Endodermal cell (in vitro differentiated cells): ENCODE measurements around the gene DRAXIN. TPM values are rescaled to one million over a fixed set of nuclear protein-coding genes. Genes with fewer than 3 reads are reported as not detected.
A peak's percentile ranks its signal among the peaks of the same experiment; 100 is the strongest.

Source experiments
- DNase-seq: peaks from one replicate; pipeline ENCODE4 v3.0.0-alpha.2; 2017
- H3K27ac ChIP-seq: 2 replicates; pipeline ENCODE4 v1.5.1; 2013; ENCODE audit warnings: mild to moderate bottlenecking, low read depth, low read length, moderate library complexity
- H3K27me3 ChIP-seq: 2 replicates; pipeline ENCODE4 v1.6.1; 2013; ENCODE audit warnings: mild to moderate bottlenecking, low read length, moderate library complexity; ENCODE audit not compliant: insufficient read depth, control insufficient read depth, poor library complexity, severe bottlenecking
- H3K36me3 ChIP-seq: 2 replicates; pipeline ENCODE4 v1.7.0; 2013; ENCODE audit warnings: mild to moderate bottlenecking, low read length, moderate library complexity; ENCODE audit not compliant: control insufficient read depth, insufficient read depth
- H3K4me1 ChIP-seq: one replicate; pipeline ENCODE4 v1.7.0; 2013; ENCODE audit warnings: low read length; ENCODE audit not compliant: control insufficient read depth, insufficient read depth
- H3K4me3 ChIP-seq: 2 replicates; pipeline ENCODE4 v1.5.1; 2013; ENCODE audit warnings: mild to moderate bottlenecking, low read length, moderate library complexity
- H3K9ac ChIP-seq: 2 replicates; pipeline ENCODE4 v1.6.1; 2013; ENCODE audit warnings: mild to moderate bottlenecking, low read length, moderate library complexity; ENCODE audit not compliant: poor library complexity, severe bottlenecking; ENCODE audit errors: extremely low read depth
- H3K9me3 ChIP-seq: 2 replicates; pipeline ENCODE4 v1.6.1; 2013; ENCODE audit warnings: mild to moderate bottlenecking, low read length, moderate library complexity; ENCODE audit not compliant: control insufficient read depth
- H3K27ac Mint-ChIP-seq: 2 replicates; pipeline ENCODE4 v1.8.0; 2020; ENCODE audit warnings: mixed read lengths
- H3K27me3 Mint-ChIP-seq: 2 replicates; pipeline ENCODE4 v1.8.0; 2021; ENCODE audit warnings: mild to moderate bottlenecking, mixed read lengths; ENCODE audit not compliant: insufficient read depth
- H3K36me3 Mint-ChIP-seq: 2 replicates; pipeline ENCODE4 v1.8.0; 2020; ENCODE audit warnings: low read depth, mixed read lengths
- H3K4me1 Mint-ChIP-seq: 2 replicates; pipeline ENCODE4 v1.8.0; 2020; ENCODE audit warnings: mixed read lengths
- H3K4me3 Mint-ChIP-seq: 2 replicates; pipeline ENCODE4 v1.8.0; 2020; ENCODE audit warnings: mild to moderate bottlenecking, moderate library complexity, mixed read lengths
- H3K9me3 Mint-ChIP-seq: 2 replicates; pipeline ENCODE4 v1.8.0; 2020; ENCODE audit warnings: mild to moderate bottlenecking, mixed read lengths
- WGBS, 2 experiments: methylation state at CpG; one replicate each; pipeline versions ENCODE4 v1.1.5 to v1.1.7; 2013; ENCODE audit warnings: missing lambda C conversion rate in 2 of 2, mixed read lengths in 1 of 2; ENCODE audit not compliant: insufficient coverage in 1 of 2, insufficient read length in 1 of 2; 5-methylcytosine and 5-hydroxymethylcytosine counted together
- total RNA-seq, 2 donors: library from RNA; stranded (reverse); fragmentation: NEBNext Ultra II Directional in 1 of 2; extraction: Animal tissue kit (Norgen Biotek cat#: 25700) in 1 of 2; gene quantifications; 2 replicates in 1 of 2; 3 replicates in 1 of 2; pipeline ENCODE4 v1.2.1, GENCODE V29; 2021
- TF ChIP-seq, protein P1 (sequence below): fragments of 200-600 bp; sonication (generic); conservative IDR thresholded peaks from 2 replicates; pipeline ENCODE4 v1.5.0; 2021; ENCODE audit warnings: antibody characterized with exemption, mild to moderate bottlenecking

The DRAXIN gene
- total RNA-seq, 2 donors from 2014 or later: 5.4 to 6.0 TPM

DNA sequence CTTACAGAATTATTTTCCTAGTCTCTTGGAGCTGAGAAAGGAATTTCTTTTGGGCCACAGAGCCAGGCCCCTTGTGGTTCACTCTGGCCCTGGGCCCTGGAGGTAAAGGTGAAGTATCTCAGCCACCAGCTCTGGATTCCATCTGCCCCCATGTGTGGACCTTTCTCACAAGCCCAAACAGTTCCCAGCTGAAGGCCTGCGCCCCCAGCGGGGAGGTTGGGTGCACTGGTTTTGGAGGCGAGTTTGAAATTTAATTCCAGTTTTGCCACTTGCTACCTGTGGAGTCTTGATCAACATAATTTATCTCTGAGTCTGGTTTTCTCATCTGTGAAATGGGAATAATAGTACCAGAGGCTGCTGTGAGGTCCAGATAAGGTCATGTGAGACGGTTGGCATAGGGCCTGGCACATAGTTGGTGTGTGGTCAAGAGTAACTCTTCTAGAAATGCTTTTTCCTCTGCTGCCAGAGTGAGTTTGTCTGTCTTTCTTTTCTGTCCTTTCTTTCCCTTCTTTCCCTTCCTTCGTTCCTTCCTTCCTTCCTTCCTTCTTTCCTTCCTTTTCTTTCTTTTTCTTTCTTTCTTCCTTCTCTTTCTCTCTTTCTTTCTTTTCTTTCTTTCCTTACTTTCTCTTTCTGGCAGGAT, 50.5 kb downstream of the DRAXIN start:
- TF ChIP-seq, protein P1, sequence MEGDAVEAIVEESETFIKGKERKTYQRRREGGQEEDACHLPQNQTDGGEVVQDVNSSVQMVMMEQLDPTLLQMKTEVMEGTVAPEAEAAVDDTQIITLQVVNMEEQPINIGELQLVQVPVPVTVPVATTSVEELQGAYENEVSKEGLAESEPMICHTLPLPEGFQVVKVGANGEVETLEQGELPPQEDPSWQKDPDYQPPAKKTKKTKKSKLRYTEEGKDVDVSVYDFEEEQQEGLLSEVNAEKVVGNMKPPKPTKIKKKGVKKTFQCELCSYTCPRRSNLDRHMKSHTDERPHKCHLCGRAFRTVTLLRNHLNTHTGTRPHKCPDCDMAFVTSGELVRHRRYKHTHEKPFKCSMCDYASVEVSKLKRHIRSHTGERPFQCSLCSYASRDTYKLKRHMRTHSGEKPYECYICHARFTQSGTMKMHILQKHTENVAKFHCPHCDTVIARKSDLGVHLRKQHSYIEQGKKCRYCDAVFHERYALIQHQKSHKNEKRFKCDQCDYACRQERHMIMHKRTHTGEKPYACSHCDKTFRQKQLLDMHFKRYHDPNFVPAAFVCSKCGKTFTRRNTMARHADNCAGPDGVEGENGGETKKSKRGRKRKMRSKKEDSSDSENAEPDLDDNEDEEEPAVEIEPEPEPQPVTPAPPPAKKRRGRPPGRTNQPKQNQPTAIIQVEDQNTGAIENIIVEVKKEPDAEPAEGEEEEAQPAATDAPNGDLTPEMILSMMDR: peak; percentile 46
- Histone ChIP-seq H3K9ac (no peak overlapping the region), H3K27me3 (no peaks in the 10 kb centered on the region), H3K36me3 (peaks cover 5% of the 10 kb centered on the region), H3K9me3 (no peaks in the 10 kb centered on the region), H3K4me3 (no peak overlapping the region), H3K4me1 (no peaks in the 10 kb centered on the region), H3K27ac (no peak overlapping the region)
- 92 to 93% methylated on average over 5 of the region's 5 CpGs for WGBS, 2 experiments
- peak; percentile 73 for DNase-seq
- H3K27ac Mint-ChIP-seq: no peak overlapping the region
- no peak overlapping the region for H3K4me3 Mint-ChIP-seq
- H3K27me3 Mint-ChIP-seq: no peaks in the 10 kb centered on the region
- no peaks in the 10 kb centered on the region for H3K9me3 Mint-ChIP-seq
- H3K4me1 Mint-ChIP-seq: peaks cover 11% of the 10 kb centered on the region
- H3K36me3 Mint-ChIP-seq: peaks cover 22% of the 10 kb centered on the region

DNA sequence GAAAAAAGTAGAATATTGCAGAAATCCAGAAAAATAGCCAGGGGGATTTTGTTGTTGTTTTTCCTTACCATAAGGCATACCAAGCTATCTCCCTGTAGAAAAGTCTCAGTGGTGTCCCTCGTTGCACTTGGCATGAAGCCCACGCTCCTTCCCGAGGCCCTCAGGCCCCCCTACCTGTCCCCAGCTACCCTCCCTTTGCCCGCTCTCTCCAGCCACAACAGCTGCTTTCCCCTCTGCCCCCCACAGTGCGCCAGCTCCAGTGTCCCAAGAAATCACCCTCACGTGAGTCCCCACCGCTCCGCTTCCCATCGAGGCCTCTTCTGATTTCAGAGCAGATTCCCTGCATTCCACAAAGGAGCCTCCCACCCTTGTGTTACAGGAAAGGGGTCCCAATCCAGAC, 52.8 kb downstream of the DRAXIN start:
- Mint-ChIP-seq H3K27ac (no peak overlapping the region), H3K36me3 (peaks cover 34% of the 10 kb centered on the region), H3K4me3 (no peak overlapping the region)

DNA sequence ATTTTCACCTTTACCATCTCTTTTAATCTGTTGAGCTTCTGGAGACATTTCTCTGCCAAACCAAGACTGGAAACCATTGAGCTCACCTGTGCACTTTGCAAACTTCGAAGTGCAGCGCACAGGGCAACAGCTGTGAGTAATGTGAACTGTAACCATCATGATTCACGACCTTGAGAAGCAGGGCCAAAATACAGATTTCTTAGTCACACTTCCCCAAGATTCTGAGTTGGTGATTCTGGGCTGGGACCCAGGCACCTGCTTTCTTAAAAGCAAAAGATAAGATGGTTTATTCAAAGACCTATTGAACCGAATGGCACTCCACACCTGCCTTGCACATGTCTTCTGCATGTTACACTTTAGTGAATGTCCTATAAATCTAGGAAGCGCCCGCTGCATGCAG, 54.6 kb downstream of the DRAXIN start:
- Histone ChIP-seq H3K4me1 (no peaks in the 10 kb centered on the region), H3K9me3 (no peaks in the 10 kb centered on the region), H3K36me3 (peaks cover 5% of the 10 kb centered on the region), H3K27ac (no peak overlapping the region), H3K27me3 (no peaks in the 10 kb centered on the region), H3K4me3 (no peak overlapping the region), H3K9ac (no peak overlapping the region)
- Mint-ChIP-seq H3K9me3 (no peaks in the 10 kb centered on the region), H3K36me3 (peaks cover 34% of the 10 kb centered on the region), H3K4me1 (peaks cover 3% of the 10 kb centered on the region), H3K27ac (no peak overlapping the region), H3K4me3 (no peak overlapping the region), H3K27me3 (no peaks in the 10 kb centered on the region)
- 93 to 98% methylated on average over 5 to 6 of the region's 6 CpGs for WGBS, 2 experiments
- DNase-seq: no peak
- TF ChIP-seq, protein P1: no peak

More for the DNA sequence above, 52.8 kb downstream of the DRAXIN start:
- Histone ChIP-seq H3K9me3 (no peaks in the 10 kb centered on the region), H3K27me3 (no peaks in the 10 kb centered on the region), H3K9ac (no peak overlapping the region), H3K36me3 (peaks cover 5% of the 10 kb centered on the region), H3K27ac (no peak overlapping the region), H3K4me1 (no peaks in the 10 kb centered on the region), H3K4me3 (no peak overlapping the region)
- WGBS, 2 experiments: 90 to 94% methylated on average over 3 to 9 of the region's 9 CpGs
- TF ChIP-seq, protein P1: no peak
- peaks cover 10% of the 10 kb centered on the region for H3K4me1 Mint-ChIP-seq
- no peaks in the 10 kb centered on the region for H3K9me3 Mint-ChIP-seq
- H3K27me3 Mint-ChIP-seq: no peaks in the 10 kb centered on the region
- peak; percentile 41 for DNase-seq
